Measurements from ENCODE around the gene PDIK1L. TPM values are rescaled to one million over a fixed set of nuclear protein-coding genes. Genes with fewer than 3 reads are reported as not detected.

PDIK1L gene
- total RNA-seq, 4 donors from 2014 or later = 4.4 to 8.7 (median 5.9) TPM

GRCh38 chr1:26164861-26165842, 53.5 kb downstream of the PDIK1L start:
- Histone ChIP-seq H3K27me3 (no peaks in the 10 kb centered on the region), H3K9me3 (no peaks in the 10 kb centered on the region), H3K36me3 (no peaks in the 10 kb centered on the region), H3K4me3 (peak overlapping the region in 1 of 4 donors; percentile 48), H3K4me1 (peaks cover 7 to 15% of the 10 kb centered on the region in 2 donors), H3K27ac (peak overlapping the region; percentile 63 to 76 (median 73))
- no peak for TF ChIP-seq POLR2A (IDR thresholded peaks at IDR 0.05)
- TF ChIP-seq, protein P1, sequence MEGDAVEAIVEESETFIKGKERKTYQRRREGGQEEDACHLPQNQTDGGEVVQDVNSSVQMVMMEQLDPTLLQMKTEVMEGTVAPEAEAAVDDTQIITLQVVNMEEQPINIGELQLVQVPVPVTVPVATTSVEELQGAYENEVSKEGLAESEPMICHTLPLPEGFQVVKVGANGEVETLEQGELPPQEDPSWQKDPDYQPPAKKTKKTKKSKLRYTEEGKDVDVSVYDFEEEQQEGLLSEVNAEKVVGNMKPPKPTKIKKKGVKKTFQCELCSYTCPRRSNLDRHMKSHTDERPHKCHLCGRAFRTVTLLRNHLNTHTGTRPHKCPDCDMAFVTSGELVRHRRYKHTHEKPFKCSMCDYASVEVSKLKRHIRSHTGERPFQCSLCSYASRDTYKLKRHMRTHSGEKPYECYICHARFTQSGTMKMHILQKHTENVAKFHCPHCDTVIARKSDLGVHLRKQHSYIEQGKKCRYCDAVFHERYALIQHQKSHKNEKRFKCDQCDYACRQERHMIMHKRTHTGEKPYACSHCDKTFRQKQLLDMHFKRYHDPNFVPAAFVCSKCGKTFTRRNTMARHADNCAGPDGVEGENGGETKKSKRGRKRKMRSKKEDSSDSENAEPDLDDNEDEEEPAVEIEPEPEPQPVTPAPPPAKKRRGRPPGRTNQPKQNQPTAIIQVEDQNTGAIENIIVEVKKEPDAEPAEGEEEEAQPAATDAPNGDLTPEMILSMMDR (IDR thresholded peaks at IDR 0.05 in 4 of 5, conservative IDR thresholded peaks at IDR 0.05 in 1 of 5) = no peak
- no peak for DNase-seq
- no peak for ATAC-seq
- intact Hi-C loops (cut with DNase I; ENCODE audit: low total_unique reads) = loop anchor here (1.0 to 5.0 kb wide), 2 partner anchors 68 to 128 kb away; no protein-coding TSS in a partner anchor
- in situ Hi-C loops (cut with MboI; ENCODE audit: low sequenced_read_pairs in 4 of 4) = loop anchor here in 2 of 4 donors (5.0 to 25.0 kb wide), 3 partner anchors 67 to 278 kb away; partner anchors contain the start of genes CEP85 (in 1 of the 2), PAQR7 (in 1 of the 2) and SLC30A2 (in 1 of the 2)

DNA sequence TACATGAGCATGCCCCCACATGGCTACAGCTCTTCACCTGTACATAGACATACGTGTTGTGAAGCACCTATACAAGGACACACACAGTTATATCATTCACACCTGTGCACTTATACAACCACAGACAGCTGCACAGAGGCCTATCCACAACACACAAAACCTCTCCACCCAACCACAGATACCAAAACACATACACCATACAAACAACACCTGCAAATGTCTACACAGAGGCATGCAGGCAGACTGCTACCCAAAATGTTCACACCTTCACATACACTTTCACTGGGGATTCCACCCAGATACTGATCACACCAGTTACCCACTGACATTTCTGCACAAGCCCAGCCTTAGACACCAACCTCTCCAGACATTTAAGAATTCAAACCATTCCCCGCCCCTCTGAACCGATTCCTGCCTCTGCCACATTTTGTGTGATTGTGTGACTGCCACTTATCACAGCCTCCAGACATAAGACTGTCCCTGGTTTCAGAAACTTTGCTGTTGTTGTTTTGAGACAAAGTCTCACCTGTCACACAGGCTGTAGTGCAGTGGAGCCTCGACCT, 55.2 kb downstream of the PDIK1L start:
- H3K27me3 ChIP-seq = no peaks in the 10 kb centered on the region
- H3K27ac ChIP-seq = no peak overlapping the region
- TF ChIP-seq, protein P1 (IDR thresholded peaks at IDR 0.05 in 4 of 5, conservative IDR thresholded peaks at IDR 0.05 in 1 of 5) = no peak
- no peak for TF ChIP-seq POLR2A (IDR thresholded peaks at IDR 0.05)
- H3K36me3 ChIP-seq = peaks cover 0 to 3% of the 10 kb centered on the region in 2 donors
- DNase-seq = no peak
- H3K9me3 ChIP-seq = no peaks in the 10 kb centered on the region
- intact Hi-C loops (cut with DNase I; ENCODE audit: low total_unique reads) = no loop called here
- ATAC-seq = no peak
- no peak overlapping the region for H3K4me3 ChIP-seq
- H3K4me1 ChIP-seq = peaks cover 15 to 24% of the 10 kb centered on the region in 2 donors
- in situ Hi-C loops (cut with MboI; ENCODE audit: low sequenced_read_pairs in 4 of 4) = loop anchor here in 2 of 4 donors (5.0 to 25.0 kb wide), 3 partner anchors 66 to 279 kb away; partner anchors contain the start of genes CEP85 (in 1 of the 2), PAQR7 (in 1 of the 2) and SLC30A2 (in 1 of the 2)

- no peak for TF ChIP-seq POLR2A (IDR thresholded peaks at IDR 0.05)
- TF ChIP-seq, protein P1 (IDR thresholded peaks at IDR 0.05 in 4 of 5, conservative IDR thresholded peaks at IDR 0.05 in 1 of 5) = no peak
- H3K4me1 ChIP-seq = peaks cover 20 to 29% of the 10 kb centered on the region in 2 donors
- H3K27me3 ChIP-seq = no peaks in the 10 kb centered on the region
- H3K4me3 ChIP-seq = peak within 1 kb of the TSS; percentile 73 to 99 (median 86)
- no peak for DNase-seq
- no peaks in the 10 kb centered on the region for H3K9me3 ChIP-seq
- intact Hi-C loops (cut with DNase I; ENCODE audit: low total_unique reads) (loop anchor here (1.0 kb wide), 1 partner anchor 65 kb away; no protein-coding TSS in a partner anchor), in situ Hi-C loops (cut with MboI; ENCODE audit: low sequenced_read_pairs in 4 of 4) (loop anchor here in 2 of 4 donors (5.0 to 25.0 kb wide), 3 partner anchors 64 to 281 kb away; partner anchors contain the start of genes CEP85 (in 1 of the 2), PAQR7 (in 1 of the 2) and SLC30A2 (in 1 of the 2))
- H3K27ac ChIP-seq = peak within 1 kb of the TSS; percentile 88 to 97 (median 92)
- H3K36me3 ChIP-seq = peaks cover 0 to 3% of the 10 kb centered on the region in 2 donors
- ATAC-seq = no peak
Measured at GRCh38 chr1:26168410-26169197, 57.0 kb downstream of the PDIK1L start, which contains the start of gene C1orf232. C1orf232 (minus strand) TSS chr1:26168963; CDS start chr1:26168499, 464 bp downstream.

DNA sequence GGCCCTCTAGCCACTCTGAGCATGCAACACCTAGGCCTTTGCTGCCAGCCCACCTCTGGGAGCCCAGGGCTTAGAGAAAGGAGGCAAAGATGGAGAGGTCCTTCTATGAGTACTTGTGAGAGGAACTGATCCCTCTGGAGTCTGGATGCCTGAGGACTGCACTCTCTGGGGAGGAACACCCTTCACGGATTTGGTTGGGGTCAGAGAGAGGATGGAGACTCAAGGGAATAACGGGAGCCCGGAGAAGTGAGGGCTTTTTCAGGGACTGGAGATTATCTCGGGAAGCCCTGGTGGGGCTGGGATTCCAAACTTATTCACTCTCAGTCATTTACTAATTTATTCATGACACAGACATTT, 57.6 kb downstream of the PDIK1L start:
- in situ Hi-C loops (cut with MboI; ENCODE audit: low sequenced_read_pairs in 4 of 4) (loop anchor here in 2 of 4 donors (5.0 to 25.0 kb wide), 3 partner anchors 63 to 282 kb away; partner anchors contain the start of genes CEP85 (in 1 of the 2), PAQR7 (in 1 of the 2) and SLC30A2 (in 1 of the 2)), intact Hi-C loops (cut with DNase I; ENCODE audit: low total_unique reads) (loop anchor here (1.0 kb wide), 1 partner anchor 64 kb away; no protein-coding TSS in a partner anchor)
- H3K4me3 ChIP-seq = peak overlapping the region; percentile 73 to 99 (median 86)
- H3K27ac ChIP-seq = peak overlapping the region; percentile 88 to 97 (median 92)
- no peaks in the 10 kb centered on the region for H3K9me3 ChIP-seq
- DNase-seq = no peak
- H3K27me3 ChIP-seq = no peaks in the 10 kb centered on the region
- H3K4me1 ChIP-seq = peaks cover 20 to 29% of the 10 kb centered on the region in 2 donors
- TF ChIP-seq, protein P1 (IDR thresholded peaks at IDR 0.05 in 4 of 5, conservative IDR thresholded peaks at IDR 0.05 in 1 of 5) = no peak
- TF ChIP-seq POLR2A (IDR thresholded peaks at IDR 0.05) = no peak
- ATAC-seq = no peak
- H3K36me3 ChIP-seq = peaks cover 0 to 3% of the 10 kb centered on the region in 2 donors
